ENCODE data around the gene SCAF1. TPM values are rescaled to one million over a fixed set of nuclear protein-coding genes. Genes with fewer than 3 reads are reported as not detected.
A peak's percentile ranks its signal among the peaks of the same experiment; 100 is the strongest.

SCAF1 gene
- total RNA-seq (2014; rRNA removed; shearing (Covaris generic)) = 22.3 and 25.2 TPM in 2 replicates

- in situ Hi-C loops (cut with HindIII; ENCODE audit: low sequenced_read_pairs) = no loop called here
These were observed at the start of gene SCAF1 for GRCh38 chr19:49641688-49642491. Gene SCAF1, plus strand, starts transcription at chr19:49642209. Its CDS starts 2,818 bp downstream, at chr19:49645027.

GRCh38 chr19:49592486-49593232, 49.4 kb upstream of the SCAF1 start:
- in situ Hi-C loops (cut with HindIII; ENCODE audit: low sequenced_read_pairs) = no loop called here
- peak; percentile 34 for DNase-seq (ENCODE audit: low spot score)

More at GRCh38 chr19:49641688-49642491, at the start of gene SCAF1:
- peak; percentile 99 for DNase-seq (ENCODE audit: low spot score)

GRCh38 chr19:49593233-49594113, 48.5 kb upstream of the SCAF1 start:
- in situ Hi-C loops (cut with HindIII; ENCODE audit: low sequenced_read_pairs) = no loop called here
- peak; percentile 95 for DNase-seq (ENCODE audit: low spot score)

- in situ Hi-C loops (cut with HindIII; ENCODE audit: low sequenced_read_pairs) = no loop called here
- no peak for DNase-seq (ENCODE audit: low spot score)
These were observed 47.6 kb upstream of the SCAF1 start for GRCh38 chr19:49594157-49594992.

GRCh38 chr19:49594993-49595818, 46.8 kb upstream of the SCAF1 start:
- in situ Hi-C loops (cut with HindIII; ENCODE audit: low sequenced_read_pairs) = no loop called here
- DNase-seq (ENCODE audit: low spot score) = no peak

- DNase-seq (ENCODE audit: low spot score) = peak; percentile 84
- in situ Hi-C loops (cut with HindIII; ENCODE audit: low sequenced_read_pairs) = no loop called here
These were observed 46.1 kb upstream of the SCAF1 start for GRCh38 chr19:49595819-49596404.

- in situ Hi-C loops (cut with HindIII; ENCODE audit: low sequenced_read_pairs) = no loop called here
These were observed 45.6 kb upstream of the SCAF1 start for GRCh38 chr19:49596407-49596806.

GRCh38 chr19:49596954-49597702, 44.9 kb upstream of the SCAF1 start:
- in situ Hi-C loops (cut with HindIII; ENCODE audit: low sequenced_read_pairs) = no loop called here
- no peak for DNase-seq (ENCODE audit: low spot score)

More at GRCh38 chr19:49596407-49596806, 45.6 kb upstream of the SCAF1 start:
- DNase-seq (ENCODE audit: low spot score) = no peak

- DNase-seq (ENCODE audit: low spot score) = no peak
- in situ Hi-C loops (cut with HindIII; ENCODE audit: low sequenced_read_pairs) = no loop called here
These were observed 44.4 kb upstream of the SCAF1 start for GRCh38 chr19:49597703-49597974.

- DNase-seq (ENCODE audit: low spot score) = no peak
- in situ Hi-C loops (cut with HindIII; ENCODE audit: low sequenced_read_pairs) = no loop called here
These were observed 42.4 kb upstream of the SCAF1 start for GRCh38 chr19:49599378-49600295.

- in situ Hi-C loops (cut with HindIII; ENCODE audit: low sequenced_read_pairs) = no loop called here
- DNase-seq (ENCODE audit: low spot score) = no peak
These were observed 40.4 kb upstream of the SCAF1 start for GRCh38 chr19:49601482-49602038.

GRCh38 chr19:49602806-49603205, 39.2 kb upstream of the SCAF1 start:
- in situ Hi-C loops (cut with HindIII; ENCODE audit: low sequenced_read_pairs) = no loop called here
- no peak for DNase-seq (ENCODE audit: low spot score)

- in situ Hi-C loops (cut with HindIII; ENCODE audit: low sequenced_read_pairs) = no loop called here
- DNase-seq (ENCODE audit: low spot score) = no peak
These were observed 36.4 kb upstream of the SCAF1 start for GRCh38 chr19:49605605-49606004.

GRCh38 chr19:49609499-49610092, 32.4 kb upstream of the SCAF1 start:
- in situ Hi-C loops (cut with HindIII; ENCODE audit: low sequenced_read_pairs) = no loop called here
- DNase-seq (ENCODE audit: low spot score) = no peak

- in situ Hi-C loops (cut with HindIII; ENCODE audit: low sequenced_read_pairs) = no loop called here
These were observed 28.6 kb upstream of the SCAF1 start for GRCh38 chr19:49613374-49613773.

More at GRCh38 chr19:49613374-49613773, 28.6 kb upstream of the SCAF1 start:
- DNase-seq (ENCODE audit: low spot score) = no peak

Measured in G401 (cell line).